ENCODE measurements around the gene PNMA1. TPM values are rescaled to one million over a fixed set of nuclear protein-coding genes. Genes with fewer than 3 reads are reported as not detected.

Gene PNMA1
- total RNA-seq, 1 experiment from 2014 or later = 24.6 TPM

DNA sequence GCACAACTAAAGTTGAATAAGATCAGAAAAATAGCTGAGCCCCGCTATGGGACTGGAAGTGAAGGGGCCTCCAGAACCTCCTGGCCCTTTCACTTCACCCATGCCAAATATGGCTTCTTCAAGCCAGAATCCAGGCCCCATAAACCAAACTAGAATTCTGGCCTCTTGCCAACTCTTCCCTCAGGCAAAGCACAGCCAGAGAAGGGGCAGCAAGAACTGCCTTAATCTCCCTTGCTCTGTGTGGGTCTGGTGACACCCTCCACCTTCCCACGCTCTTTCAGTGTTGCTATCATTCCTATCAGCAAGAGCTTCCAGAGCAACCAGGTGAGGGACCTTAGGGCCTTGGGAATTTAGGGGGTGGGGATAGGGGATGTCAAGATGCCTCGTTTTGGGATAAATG is 3.1 kb upstream of the PNMA1 start (continued):
- TF ChIP-seq, protein P1, sequence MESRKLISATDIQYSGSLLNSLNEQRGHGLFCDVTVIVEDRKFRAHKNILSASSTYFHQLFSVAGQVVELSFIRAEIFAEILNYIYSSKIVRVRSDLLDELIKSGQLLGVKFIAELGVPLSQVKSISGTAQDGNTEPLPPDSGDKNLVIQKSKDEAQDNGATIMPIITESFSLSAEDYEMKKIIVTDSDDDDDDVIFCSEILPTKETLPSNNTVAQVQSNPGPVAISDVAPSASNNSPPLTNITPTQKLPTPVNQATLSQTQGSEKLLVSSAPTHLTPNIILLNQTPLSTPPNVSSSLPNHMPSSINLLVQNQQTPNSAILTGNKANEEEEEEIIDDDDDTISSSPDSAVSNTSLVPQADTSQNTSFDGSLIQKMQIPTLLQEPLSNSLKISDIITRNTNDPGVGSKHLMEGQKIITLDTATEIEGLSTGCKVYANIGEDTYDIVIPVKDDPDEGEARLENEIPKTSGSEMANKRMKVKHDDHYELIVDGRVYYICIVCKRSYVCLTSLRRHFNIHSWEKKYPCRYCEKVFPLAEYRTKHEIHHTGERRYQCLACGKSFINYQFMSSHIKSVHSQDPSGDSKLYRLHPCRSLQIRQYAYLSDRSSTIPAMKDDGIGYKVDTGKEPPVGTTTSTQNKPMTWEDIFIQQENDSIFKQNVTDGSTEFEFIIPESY (IDR thresholded peaks at IDR 0.05; ENCODE audit: extremely low read depth, insufficient replicate concordance, low read length) = no peak
- TF ChIP-seq EZH2 (IDR thresholded peaks at IDR 0.05) = no peak
- TF ChIP-seq CTCF (IDR thresholded peaks at IDR 0.05 in 2 of 3, conservative IDR thresholded peaks at IDR 0.05 in 1 of 3; ENCODE audit: borderline replicate concordance in 1 of 3, insufficient read depth in 1 of 3, low read depth in 2 of 3, low read length in 2 of 3) = no peak
- TF ChIP-seq SIN3A (IDR thresholded peaks at IDR 0.05; ENCODE audit: low read depth) = no peak
- TF ChIP-seq POLR2A (IDR thresholded peaks at IDR 0.05; ENCODE audit: borderline replicate concordance, extremely low read depth, insufficient read depth, insufficient read length) = no peak
- TF ChIP-seq JUND (IDR thresholded peaks at IDR 0.05) = no peak
- no peak for TF ChIP-seq CEBPB (IDR thresholded peaks at IDR 0.05; ENCODE audit: low read depth)
- TF ChIP-seq SRF (IDR thresholded peaks at IDR 0.05; ENCODE audit: low read depth) = no peak
- no peak for TF ChIP-seq YY1 (IDR thresholded peaks at IDR 0.05; ENCODE audit: extremely low read depth, insufficient replicate concordance, low read depth, low read length)
- no peak for TF ChIP-seq SP1 (IDR thresholded peaks at IDR 0.05; ENCODE audit: low read depth)
- no peak for TF ChIP-seq ZFX (IDR thresholded peaks at IDR 0.05)
- no peak for TF ChIP-seq MAX (IDR thresholded peaks at IDR 0.05)

DNA sequence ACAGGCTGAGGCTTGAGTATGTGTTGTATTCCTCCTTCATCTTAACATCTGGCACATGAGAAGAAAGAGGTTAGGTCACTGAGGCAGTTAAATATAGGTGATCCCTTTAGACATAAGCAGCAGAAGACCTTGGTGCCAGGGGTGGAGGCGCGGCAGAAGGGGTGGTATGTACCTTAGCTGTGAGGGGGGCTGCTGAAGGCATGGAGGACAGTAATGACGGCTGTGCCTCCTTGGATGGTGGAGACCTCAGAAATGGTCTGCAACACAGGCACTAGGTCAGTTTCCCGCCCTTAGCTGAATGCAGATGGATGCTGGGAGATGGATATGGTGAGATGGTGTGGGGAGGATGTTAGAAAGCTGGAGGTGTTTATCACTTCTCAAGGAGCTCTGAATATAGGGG is 1.5 kb upstream of the PNMA1 start:
- Histone ChIP-seq H3K9ac (ENCODE audit: low read length) (no peak overlapping the region), H2AFZ (ENCODE audit: low read depth, low read length, poor library complexity, severe bottlenecking) (no peak overlapping the region), H3K4me1 (ENCODE audit: control insufficient read depth in 1 of 2, insufficient read depth in 2 of 2, low read length in 2 of 2) (peaks cover 20 to 25% of the 10 kb centered on the region in 2 experiments), H3K4me2 (ENCODE audit: low read length) (no peak overlapping the region), H3K36me3 (ENCODE audit: control insufficient read depth in 1 of 2, insufficient read depth in 2 of 2, low read length in 2 of 2) (peaks cover 6 to 15% of the 10 kb centered on the region in 2 experiments; a peak in 3 of 4 replicates), H3K27me3 (ENCODE audit: insufficient read depth, low read length) (no peaks in the 10 kb centered on the region), H3K9me2 (ENCODE audit: insufficient read depth) (no peaks in the 10 kb centered on the region), H3K79me2 (ENCODE audit: insufficient read depth, low read length) (peaks cover 14% of the 10 kb centered on the region), H3K27ac (ENCODE audit: low read depth, low read length) (no peak overlapping the region), H3K9me3 (ENCODE audit: control insufficient read depth in 1 of 2, insufficient read depth in 1 of 2, low read depth in 1 of 2, low read length in 2 of 2) (no peaks in the 10 kb centered on the region), H3K4me3 (replicated peaks in 1 of 2; ENCODE audit: low read depth in 1 of 2, low read length in 2 of 2) (no peak overlapping the region), H4K20me1 (ENCODE audit: insufficient read depth) (no peaks in the 10 kb centered on the region)
- ChIA-PET RAD21 (ENCODE audit: low non-redundant PET in 1 of 2, low total read pairs in 2 of 2, uncharacterized antibody in 2 of 2, unreplicated experiment in 2 of 2) (interaction anchor here in 1 of 2 experiments (0.9 kb wide), 1 partner anchor 207 kb away, joined by 6 read pairs; no protein-coding TSS in a partner anchor), CTCF (interaction anchor here (0.9 kb wide), 1 partner anchor 13 kb away, joined by 3 read pairs; no protein-coding TSS in a partner anchor), POLR2A (no interaction called here)
- DNase-seq (ENCODE audit: low read depth, low spot score) (no peak), ATAC-seq (no peak)
- no TSS peak for BruUV-seq (replicated peaks)
- intact Hi-C loops (cut with micrococcal nuclease) = no loop called here
- TF ChIP-seq YY1 (IDR thresholded peaks at IDR 0.05; ENCODE audit: extremely low read depth, insufficient replicate concordance, low read depth, low read length) (no peak), ATF3 (IDR thresholded peaks at IDR 0.05) (no peak), MAX (IDR thresholded peaks at IDR 0.05) (no peak), CBX3 (IDR thresholded peaks at IDR 0.05; ENCODE audit: low read depth) (no peak), EGR1 (IDR thresholded peaks at IDR 0.05; ENCODE audit: low read depth) (no peak), POLR2A (IDR thresholded peaks at IDR 0.05; ENCODE audit: borderline replicate concordance, extremely low read depth, insufficient read depth, insufficient read length) (no peak), ZNF274 (IDR thresholded peaks at IDR 0.05; ENCODE audit: low read depth, low read length) (no peak), SP1 (IDR thresholded peaks at IDR 0.05; ENCODE audit: low read depth) (no peak), EZH2phosphoT487 (IDR thresholded peaks at IDR 0.05; ENCODE audit: borderline replicate concordance) (no peak), RAD21 (IDR thresholded peaks at IDR 0.05; ENCODE audit: low read depth) (no peak)

All from HCT116 (cell line).